Neural cell (in vitro differentiated cells): Measurements from ENCODE around the gene MICA. TPM values are rescaled to one million over a fixed set of nuclear protein-coding genes. Genes with fewer than 3 reads are reported as not detected.

Experiments
- H2AFZ ChIP-seq: fragments of 200-600, 300-800 bp; sonication (generic), shearing (Covaris generic); 2 replicates; pipeline ENCODE4 v1.6.0; 2014; ENCODE audit warnings: low read depth, mild to moderate bottlenecking, antibody characterized with exemption, low read length, moderate library complexity
- H3F3A ChIP-seq: fragments of 200-600 bp; shearing (Covaris generic); 2 replicates; pipeline ENCODE4 v1.6.1; 2016; ENCODE audit warnings: mild to moderate bottlenecking, moderate library complexity, mixed read lengths, antibody characterized with exemption, low read length; ENCODE audit not compliant: insufficient read depth, poor library complexity, severe bottlenecking
- H3K27ac ChIP-seq: fragments of 200-600, 300-800 bp; sonication (generic), shearing (Covaris generic); 2 replicates; pipeline ENCODE4 v1.5.1; 2014; ENCODE audit warnings: mild to moderate bottlenecking, low read length, moderate library complexity
- H3K27me3 ChIP-seq: fragments of 300-800, 200-600 bp; sonication (generic), shearing (Covaris generic); 2 replicates; pipeline ENCODE4 v1.6.0; 2014; ENCODE audit warnings: mild to moderate bottlenecking, low read depth, low read length, moderate library complexity; ENCODE audit not compliant: insufficient read depth
- H3K36me3 ChIP-seq: fragments of 300-800, 200-600 bp; sonication (generic), shearing (Covaris generic); 2 replicates; pipeline ENCODE4 v1.5.1; 2014; ENCODE audit warnings: mild to moderate bottlenecking, antibody characterized with exemption, low read length, moderate library complexity; ENCODE audit not compliant: insufficient read depth
- H3K4me2 ChIP-seq: fragments of 300-800, 200-600 bp; sonication (generic), shearing (Covaris generic); 2 replicates; pipeline ENCODE4 v1.6.0; 2014; ENCODE audit warnings: mild to moderate bottlenecking, low read length
- H3K4me3 ChIP-seq: fragments of 300-800, 200-600 bp; sonication (generic), shearing (Covaris generic); 2 replicates; pipeline ENCODE4 v1.5.1; 2014; ENCODE audit warnings: mild to moderate bottlenecking, low read length, moderate library complexity
- H3K79me2 ChIP-seq: fragments of 200-600 bp; shearing (Covaris generic); replicated peaks from 2 replicates; pipeline ENCODE4 v1.6.0; 2014; ENCODE audit warnings: mild to moderate bottlenecking, low read length, moderate library complexity; ENCODE audit not compliant: insufficient read depth
- H3K9ac ChIP-seq: fragments of 300-800, 200-600 bp; sonication (generic), shearing (Covaris generic); 2 replicates; pipeline ENCODE4 v1.6.1; 2016; ENCODE audit warnings: mild to moderate bottlenecking, low read length, mixed read lengths
- H3K9me2 ChIP-seq: fragments of 200-600 bp; shearing (Covaris generic); 2 replicates; pipeline ENCODE4 v1.6.1; 2016; ENCODE audit warnings: mild to moderate bottlenecking, low read length, mixed read lengths; ENCODE audit not compliant: insufficient read depth
- H3K9me3 ChIP-seq: fragments of 200-600, 300-800 bp; sonication (generic), shearing (Covaris generic); 2 replicates; pipeline ENCODE4 v1.6.1; 2016; ENCODE audit warnings: mild to moderate bottlenecking, mixed run types, low read length, moderate library complexity, mixed read lengths
- H4K20me1 ChIP-seq: fragments of 200-600 bp; shearing (Covaris generic); 2 replicates; pipeline ENCODE4 v1.6.1; 2016; ENCODE audit warnings: mild to moderate bottlenecking, mixed run types; ENCODE audit not compliant: insufficient read depth
- EP300 ChIP-seq: fragments of 450-650 bp; conservative IDR thresholded peaks from 2 replicates; pipeline ENCODE4 v1.6.1; 2014; ENCODE audit warnings: antibody characterized with exemption, mild to moderate bottlenecking, moderate library complexity; ENCODE audit not compliant: poor library complexity, severe bottlenecking
- EZH2 ChIP-seq: fragments of 200-600, 300-800 bp; shearing (Covaris generic), sonication (generic); IDR thresholded peaks from 2 replicates; pipeline ENCODE4 v1.6.1; 2014; ENCODE audit warnings: antibody characterized with exemption, low read length, borderline replicate concordance, mild to moderate bottlenecking; ENCODE audit not compliant: insufficient read depth, poor library complexity, severe bottlenecking
- MXI1 ChIP-seq: fragments of 450-650 bp; conservative IDR thresholded peaks from 2 replicates; pipeline ENCODE4 v1.6.1; 2014; ENCODE audit warnings: antibody characterized with exemption, mild to moderate bottlenecking; ENCODE audit not compliant: poor library complexity, severe bottlenecking
- POLR2AphosphoS5 ChIP-seq: IDR thresholded peaks from 2 replicates; pipeline ENCODE4 v1.6.1; 2012
- RAD21 ChIP-seq: fragments of 450-650 bp; conservative IDR thresholded peaks from 2 replicates; pipeline ENCODE4 v1.6.1; 2014; ENCODE audit warnings: antibody characterized with exemption, mild to moderate bottlenecking, moderate library complexity
- SMC3 ChIP-seq: fragments of 450-650 bp; conservative IDR thresholded peaks from 2 replicates; pipeline ENCODE4 v1.6.1; 2014; ENCODE audit warnings: antibody characterized with exemption, mild to moderate bottlenecking, moderate library complexity; ENCODE audit not compliant: poor library complexity
- TAF1 ChIP-seq: IDR thresholded peaks from 2 replicates; pipeline ENCODE4 v1.6.1; 2012; ENCODE audit warnings: low read depth
- polyA plus RNA-seq: library from polyadenylated mRNA; depleted of rRNA; stranded (reverse); fragments of >200 nt; gene quantifications from 2 replicates; pipeline ENCODE4 v1.2.3, GENCODE V29; 2014
- TF ChIP-seq, protein P1 (sequence below): fragments of 450-650 bp; IDR thresholded peaks from 2 replicates; pipeline ENCODE4 v1.5.1; 2014; ENCODE audit warnings: antibody characterized with exemption, mild to moderate bottlenecking, moderate library complexity; ENCODE audit not compliant: poor library complexity, severe bottlenecking
- TF ChIP-seq, protein P2 (sequence below): IDR thresholded peaks from 2 replicates; pipeline ENCODE4 v1.6.1; 2012; ENCODE audit warnings: borderline replicate concordance

The MICA gene
- polyA plus RNA-seq, 1 donor from 2014 or later = 0.87 TPM

GRCh38 chr6:31356216-31356945 is 47.0 kb upstream of the MICA start:
- no peaks in the 10 kb centered on the region for H3K9me3 ChIP-seq
- no peak overlapping the region for H2AFZ ChIP-seq
- H3K27ac ChIP-seq = no peak overlapping the region
- TF ChIP-seq RAD21 = no peak
- no peak for TF ChIP-seq MXI1
- TF ChIP-seq POLR2AphosphoS5 = no peak
- no peak for TF ChIP-seq TAF1
- no peak for TF ChIP-seq EZH2
- TF ChIP-seq, protein P1, sequence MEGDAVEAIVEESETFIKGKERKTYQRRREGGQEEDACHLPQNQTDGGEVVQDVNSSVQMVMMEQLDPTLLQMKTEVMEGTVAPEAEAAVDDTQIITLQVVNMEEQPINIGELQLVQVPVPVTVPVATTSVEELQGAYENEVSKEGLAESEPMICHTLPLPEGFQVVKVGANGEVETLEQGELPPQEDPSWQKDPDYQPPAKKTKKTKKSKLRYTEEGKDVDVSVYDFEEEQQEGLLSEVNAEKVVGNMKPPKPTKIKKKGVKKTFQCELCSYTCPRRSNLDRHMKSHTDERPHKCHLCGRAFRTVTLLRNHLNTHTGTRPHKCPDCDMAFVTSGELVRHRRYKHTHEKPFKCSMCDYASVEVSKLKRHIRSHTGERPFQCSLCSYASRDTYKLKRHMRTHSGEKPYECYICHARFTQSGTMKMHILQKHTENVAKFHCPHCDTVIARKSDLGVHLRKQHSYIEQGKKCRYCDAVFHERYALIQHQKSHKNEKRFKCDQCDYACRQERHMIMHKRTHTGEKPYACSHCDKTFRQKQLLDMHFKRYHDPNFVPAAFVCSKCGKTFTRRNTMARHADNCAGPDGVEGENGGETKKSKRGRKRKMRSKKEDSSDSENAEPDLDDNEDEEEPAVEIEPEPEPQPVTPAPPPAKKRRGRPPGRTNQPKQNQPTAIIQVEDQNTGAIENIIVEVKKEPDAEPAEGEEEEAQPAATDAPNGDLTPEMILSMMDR = no peak
- no peak for TF ChIP-seq EP300
- TF ChIP-seq, protein P2, sequence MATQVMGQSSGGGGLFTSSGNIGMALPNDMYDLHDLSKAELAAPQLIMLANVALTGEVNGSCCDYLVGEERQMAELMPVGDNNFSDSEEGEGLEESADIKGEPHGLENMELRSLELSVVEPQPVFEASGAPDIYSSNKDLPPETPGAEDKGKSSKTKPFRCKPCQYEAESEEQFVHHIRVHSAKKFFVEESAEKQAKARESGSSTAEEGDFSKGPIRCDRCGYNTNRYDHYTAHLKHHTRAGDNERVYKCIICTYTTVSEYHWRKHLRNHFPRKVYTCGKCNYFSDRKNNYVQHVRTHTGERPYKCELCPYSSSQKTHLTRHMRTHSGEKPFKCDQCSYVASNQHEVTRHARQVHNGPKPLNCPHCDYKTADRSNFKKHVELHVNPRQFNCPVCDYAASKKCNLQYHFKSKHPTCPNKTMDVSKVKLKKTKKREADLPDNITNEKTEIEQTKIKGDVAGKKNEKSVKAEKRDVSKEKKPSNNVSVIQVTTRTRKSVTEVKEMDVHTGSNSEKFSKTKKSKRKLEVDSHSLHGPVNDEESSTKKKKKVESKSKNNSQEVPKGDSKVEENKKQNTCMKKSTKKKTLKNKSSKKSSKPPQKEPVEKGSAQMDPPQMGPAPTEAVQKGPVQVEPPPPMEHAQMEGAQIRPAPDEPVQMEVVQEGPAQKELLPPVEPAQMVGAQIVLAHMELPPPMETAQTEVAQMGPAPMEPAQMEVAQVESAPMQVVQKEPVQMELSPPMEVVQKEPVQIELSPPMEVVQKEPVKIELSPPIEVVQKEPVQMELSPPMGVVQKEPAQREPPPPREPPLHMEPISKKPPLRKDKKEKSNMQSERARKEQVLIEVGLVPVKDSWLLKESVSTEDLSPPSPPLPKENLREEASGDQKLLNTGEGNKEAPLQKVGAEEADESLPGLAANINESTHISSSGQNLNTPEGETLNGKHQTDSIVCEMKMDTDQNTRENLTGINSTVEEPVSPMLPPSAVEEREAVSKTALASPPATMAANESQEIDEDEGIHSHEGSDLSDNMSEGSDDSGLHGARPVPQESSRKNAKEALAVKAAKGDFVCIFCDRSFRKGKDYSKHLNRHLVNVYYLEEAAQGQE = no peak
- TF ChIP-seq SMC3 = no peak
- H3K4me3 ChIP-seq = peak overlapping the region; percentile 70
- H3K9me2 ChIP-seq = no peaks in the 10 kb centered on the region
- H3K27me3 ChIP-seq = peaks cover 27% of the 10 kb centered on the region
- no peaks in the 10 kb centered on the region for H3F3A ChIP-seq
- no peaks in the 10 kb centered on the region for H4K20me1 ChIP-seq
- peak overlapping the region; percentile 26 for H3K9ac ChIP-seq
- no peaks in the 10 kb centered on the region for H3K79me2 ChIP-seq
- no peaks in the 10 kb centered on the region for H3K36me3 ChIP-seq
- H3K4me2 ChIP-seq = no peak overlapping the region

DNA sequence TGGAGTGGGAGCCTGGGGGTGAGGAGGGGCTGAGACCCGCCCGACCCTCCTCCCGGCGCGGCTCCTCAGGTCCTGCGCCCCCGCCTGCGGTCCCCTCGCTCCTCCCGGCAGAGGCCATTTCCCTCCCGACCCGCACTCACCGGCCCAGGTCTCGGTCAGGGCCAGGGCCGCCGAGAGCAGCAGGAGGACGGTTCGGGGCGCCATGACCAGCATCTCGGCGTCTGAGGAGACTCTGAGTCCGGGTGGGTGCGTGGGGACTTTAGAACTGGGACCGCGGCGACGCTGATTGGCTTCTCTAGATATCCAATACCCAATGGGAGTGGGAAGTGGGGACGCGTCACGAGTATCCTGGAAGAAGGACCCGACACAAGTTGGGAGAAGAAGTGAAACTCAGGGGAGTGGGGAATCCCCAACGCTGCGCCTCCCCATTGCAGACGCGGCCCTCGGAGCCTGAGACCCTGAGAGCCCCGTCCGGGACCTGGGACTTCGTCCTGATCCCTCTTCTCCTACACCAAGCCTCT is 46.4 kb upstream of the MICA start, which contains the start of gene HLA-B:
Gene HLA-B, minus strand, starts transcription at position 234 of the 521 bp plus-strand sequence. Its CDS starts 21 bp downstream, at position 213.
- no peak within 1 kb of the TSS for H3K27ac ChIP-seq
- peak within 1 kb of the TSS; percentile 26 for H3K9ac ChIP-seq
- no peaks in the 10 kb centered on the region for H3K9me3 ChIP-seq
- TF ChIP-seq EZH2 (no peak), RAD21 (no peak), EP300 (no peak), MXI1 (no peak), TAF1 (no peak), SMC3 (no peak), POLR2AphosphoS5 (no peak)
- TF ChIP-seq, protein P2 = no peak
- TF ChIP-seq, protein P1 = no peak
- H3K27me3 ChIP-seq = peaks cover 27% of the 10 kb centered on the region
- H2AFZ ChIP-seq = no peak within 1 kb of the TSS
- H3K9me2 ChIP-seq = no peaks in the 10 kb centered on the region
- H4K20me1 ChIP-seq = no peaks in the 10 kb centered on the region
- no peaks in the 10 kb centered on the region for H3K79me2 ChIP-seq
- no peaks in the 10 kb centered on the region for H3F3A ChIP-seq
- H3K36me3 ChIP-seq = no peaks in the 10 kb centered on the region
- peak within 1 kb of the TSS; percentile 70 for H3K4me3 ChIP-seq
- H3K4me2 ChIP-seq = no peak within 1 kb of the TSS
